Stimulated activated CD4-positive, alpha-beta T cell treated with anti-CD3 and anti-CD28 coated beads, Interleukin-1b, Interleukin-23, amount 100 ng/mL, for 48 hours (primary cell): ENCODE measurements around the gene CLDN4.
A peak's percentile ranks its signal among the peaks of the same experiment; 100 is the strongest.
"Not testable (repeated sequence)": the region's sequence is repeated elsewhere in the genome, so short reads cannot be mapped to it uniquely, and the experiment has no call there.

Source experiments
- DNase-seq: peaks from one replicate; pipeline ENCODE4 v3.0.0-alpha.2; 2020

The CLDN4 gene, protein sequence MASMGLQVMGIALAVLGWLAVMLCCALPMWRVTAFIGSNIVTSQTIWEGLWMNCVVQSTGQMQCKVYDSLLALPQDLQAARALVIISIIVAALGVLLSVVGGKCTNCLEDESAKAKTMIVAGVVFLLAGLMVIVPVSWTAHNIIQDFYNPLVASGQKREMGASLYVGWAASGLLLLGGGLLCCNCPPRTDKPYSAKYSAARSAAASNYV

DNA sequence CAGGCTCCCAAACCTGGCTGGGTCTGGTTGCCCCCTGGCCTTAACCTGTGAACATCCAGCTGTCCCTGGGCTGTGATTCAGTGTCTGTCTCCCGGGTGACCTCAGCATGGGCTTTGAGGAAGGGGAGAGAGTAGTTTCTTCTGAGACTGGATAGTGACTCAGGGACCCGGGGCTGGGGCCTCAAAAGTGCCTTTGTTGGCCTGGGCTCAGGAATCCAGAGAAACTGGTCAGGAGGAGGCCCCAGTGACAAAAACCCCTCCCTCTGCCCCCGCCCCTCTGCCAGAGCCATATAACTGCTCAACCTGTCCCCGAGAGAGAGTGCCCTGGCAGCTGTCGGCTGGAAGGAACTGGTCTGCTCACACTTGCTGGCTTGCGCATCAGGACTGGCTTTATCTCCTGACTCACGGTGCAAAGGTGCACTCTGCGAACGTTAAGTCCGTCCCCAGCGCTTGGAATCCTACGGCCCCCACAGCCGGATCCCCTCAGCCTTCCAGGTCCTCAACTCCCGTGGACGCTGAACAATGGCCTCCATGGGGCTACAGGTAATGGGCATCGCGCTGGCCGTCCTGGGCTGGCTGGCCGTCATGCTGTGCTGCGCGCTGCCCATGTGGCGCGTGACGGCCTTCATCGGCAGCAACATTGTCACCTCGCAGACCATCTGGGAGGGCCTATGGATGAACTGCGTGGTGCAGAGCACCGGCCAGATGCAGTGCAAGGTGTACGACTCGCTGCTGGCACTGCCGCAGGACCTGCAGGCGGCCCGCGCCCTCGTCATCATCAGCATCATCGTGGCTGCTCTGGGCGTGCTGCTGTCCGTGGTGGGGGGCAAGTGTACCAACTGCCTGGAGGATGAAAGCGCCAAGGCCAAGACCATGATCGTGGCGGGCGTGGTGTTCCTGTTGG lies at the start of gene CLDN4:
Gene CLDN4, plus strand, starts transcription at position 316 of the 903 bp plus-strand sequence. Its CDS starts 206 bp downstream, at position 522.
- no peak for DNase-seq

DNA sequence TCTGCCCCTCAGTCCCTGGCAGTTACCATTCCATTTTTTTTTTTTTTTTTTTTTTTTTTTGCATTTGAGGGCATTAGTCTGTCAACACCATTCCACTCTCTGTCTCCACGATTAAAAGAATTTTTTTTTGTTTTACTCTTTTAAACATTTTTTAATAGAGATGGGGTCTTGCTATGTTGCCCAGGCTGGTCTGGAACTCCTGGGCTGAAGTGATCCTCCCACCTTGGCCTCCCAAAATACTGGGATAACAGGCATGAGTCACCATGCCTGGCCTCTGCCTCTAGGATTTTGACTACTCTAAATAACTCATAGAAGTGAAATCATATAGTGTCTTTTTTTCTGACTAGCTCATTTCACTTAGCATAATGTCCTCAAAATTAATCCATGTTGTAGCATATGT lies 44.2 kb upstream of the CLDN4 start:
- DNase-seq = no peak

- DNase-seq = not testable (repeated sequence)
Observed at GRCh38 chr7:73787786-73788048, 43.1 kb upstream of the CLDN4 start.

DNA sequence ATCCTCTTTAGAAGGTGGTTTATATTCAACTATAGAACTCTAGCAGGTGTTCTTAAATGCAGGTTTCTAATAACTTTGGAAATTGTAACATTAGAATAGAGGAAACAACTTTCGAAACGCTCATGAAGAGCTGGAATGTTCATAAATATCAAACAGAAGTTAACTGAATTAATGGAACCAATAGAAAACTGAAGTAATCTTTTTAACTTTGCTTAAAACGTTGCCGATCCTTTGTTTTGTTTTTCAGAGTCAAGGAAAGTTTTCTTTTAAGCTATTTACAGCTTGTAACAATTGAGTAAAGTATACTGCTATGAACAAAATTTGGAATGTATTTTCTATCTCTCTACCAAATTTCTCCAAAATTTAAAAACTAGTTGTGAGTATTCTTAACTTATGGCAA lies 41.7 kb upstream of the CLDN4 start:
- DNase-seq = no peak

- not testable (repeated sequence) for DNase-seq
Observed at GRCh38 chr7:73791170-73791690, 39.6 kb upstream of the CLDN4 start.

- DNase-seq = not testable (repeated sequence)
Observed at GRCh38 chr7:73795188-73795587, 35.6 kb upstream of the CLDN4 start.

GRCh38 chr7:73796656-73797055 lies 34.1 kb upstream of the CLDN4 start:
- DNase-seq = not testable (repeated sequence)

DNA sequence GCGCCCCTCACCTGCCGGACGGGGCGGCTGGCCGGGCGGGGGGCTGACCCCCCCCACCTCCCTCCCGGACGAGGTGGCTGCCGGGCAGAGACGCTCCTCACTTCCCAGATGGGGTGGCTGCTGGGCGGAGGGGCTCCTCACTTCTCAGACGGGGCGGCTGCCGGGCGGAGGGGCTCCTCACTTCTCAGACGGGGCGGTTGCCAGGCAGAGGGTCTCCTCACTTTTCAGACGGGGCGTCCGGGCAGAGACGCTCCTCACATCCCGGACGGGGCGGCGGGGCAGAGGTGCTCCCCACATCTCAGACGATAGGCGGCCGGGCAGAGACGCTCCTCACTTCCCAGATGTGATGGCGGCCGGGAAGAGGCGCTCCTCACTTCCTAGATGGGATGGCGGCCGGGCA lies 33.6 kb upstream of the CLDN4 start:
- DNase-seq = not testable (repeated sequence)

DNA sequence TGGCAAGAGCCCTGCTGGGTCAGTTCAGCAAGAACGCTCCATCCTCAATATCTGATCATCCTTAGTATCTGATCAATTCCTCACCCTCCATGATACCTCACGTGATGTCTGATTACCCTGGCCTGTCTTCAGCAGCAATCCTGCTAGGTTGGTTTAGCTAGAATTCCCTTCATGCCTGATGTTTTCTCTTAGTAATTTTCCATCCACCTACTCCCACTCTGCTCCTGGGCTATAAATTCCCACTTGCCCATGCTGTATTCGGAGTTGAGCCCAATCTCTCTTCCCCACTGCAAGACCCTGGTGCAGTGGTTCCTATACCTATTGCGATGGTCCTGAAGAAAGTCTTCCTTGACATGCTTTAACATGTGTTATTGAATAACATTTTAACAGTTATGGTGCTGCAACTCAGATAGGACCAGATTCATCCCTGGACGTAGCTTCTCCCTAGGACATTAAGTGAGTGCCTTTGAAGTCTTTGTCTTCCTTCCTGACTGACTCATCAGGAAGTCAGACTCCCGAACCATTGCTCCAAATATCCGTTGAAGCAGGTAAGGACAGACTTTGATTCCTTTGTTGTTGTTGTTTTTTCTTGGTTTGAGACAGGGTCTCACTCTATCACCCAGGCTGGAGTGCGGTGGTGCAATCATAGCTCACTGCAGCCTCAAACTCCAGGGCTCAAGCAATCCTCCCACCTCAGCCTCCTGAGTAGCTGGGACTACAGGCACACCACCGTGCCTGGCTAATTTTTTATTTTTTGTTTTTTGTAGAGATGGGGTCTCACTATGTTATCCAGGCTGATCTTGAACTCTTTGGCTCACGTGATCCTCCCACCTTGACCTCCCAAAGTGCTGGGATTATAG lies 31.3 kb upstream of the CLDN4 start:
- DNase-seq = no peak

DNA sequence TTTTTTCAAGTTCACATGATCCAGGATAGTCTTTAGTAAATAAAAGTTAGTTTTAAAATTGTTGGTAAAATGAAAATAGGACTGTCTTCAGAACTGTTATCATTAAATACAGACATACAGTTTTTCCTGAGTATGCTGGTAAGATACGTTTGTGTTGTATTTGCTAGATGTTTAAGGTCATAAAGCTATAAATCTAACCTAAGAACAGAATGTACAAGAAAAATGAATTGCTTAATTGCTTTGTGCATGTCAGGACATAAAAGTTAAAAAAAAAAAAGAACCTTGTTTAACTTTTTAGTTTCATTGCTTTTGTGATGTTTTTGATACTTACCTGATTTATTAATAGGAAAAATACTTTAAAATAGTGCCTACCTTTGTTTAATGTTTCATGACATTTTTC lies 29.2 kb upstream of the CLDN4 start:
- no peak for DNase-seq

- DNase-seq = no peak
Observed at GRCh38 chr7:73802459-73802858, 28.3 kb upstream of the CLDN4 start.

DNA sequence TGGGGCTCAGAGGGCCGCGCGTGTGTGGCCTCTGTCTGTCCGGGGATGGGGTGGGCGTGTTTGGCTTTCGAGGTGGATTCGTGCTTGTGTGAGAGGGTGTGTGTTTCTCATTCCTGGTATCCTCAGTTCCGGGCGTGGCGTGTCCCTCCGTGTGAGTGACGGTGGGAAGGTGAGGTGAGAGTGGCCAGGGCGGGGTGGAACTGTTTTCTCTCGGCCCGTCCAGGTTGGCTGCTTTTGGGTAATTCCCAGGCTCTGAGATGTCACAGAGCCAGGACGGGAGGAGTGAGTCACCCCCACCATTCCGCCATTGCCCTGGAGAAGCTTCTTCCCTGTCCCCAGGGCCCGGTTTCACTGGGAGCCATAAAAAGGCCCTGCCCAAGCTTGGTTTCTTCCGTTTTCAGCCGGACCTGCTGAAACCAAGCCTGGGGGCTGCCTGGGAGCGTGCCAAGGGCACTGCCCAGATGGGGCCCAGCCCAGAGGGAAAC lies 21.3 kb upstream of the CLDN4 start:
- DNase-seq = no peak

DNA sequence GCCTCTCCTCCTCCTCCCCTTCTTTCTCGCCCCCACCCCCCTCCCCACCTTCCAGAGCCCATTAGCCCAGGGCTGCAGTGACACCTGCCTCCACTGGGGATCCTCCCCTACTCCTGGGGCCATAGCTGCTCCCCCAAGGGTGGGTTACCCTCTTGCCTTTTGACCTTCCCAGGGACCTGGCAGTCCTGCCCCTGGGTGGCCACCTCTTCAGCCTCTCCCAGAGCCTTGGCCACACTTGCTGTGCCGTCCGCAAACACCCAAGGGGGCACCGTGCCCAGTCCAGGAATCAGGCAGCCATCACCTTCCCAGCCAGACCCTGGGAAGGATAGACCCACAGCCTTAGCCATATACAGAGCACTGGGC lies 19.8 kb upstream of the CLDN4 start:
- DNase-seq = no peak

- DNase-seq = peak; percentile 51
Observed at GRCh38 chr7:73811760-73812168, 19.0 kb upstream of the CLDN4 start.

- DNase-seq = no peak
Observed at GRCh38 chr7:73812996-73813395, 17.8 kb upstream of the CLDN4 start.

GRCh38 chr7:73815436-73815835 lies 15.4 kb upstream of the CLDN4 start:
- no peak for DNase-seq

DNA sequence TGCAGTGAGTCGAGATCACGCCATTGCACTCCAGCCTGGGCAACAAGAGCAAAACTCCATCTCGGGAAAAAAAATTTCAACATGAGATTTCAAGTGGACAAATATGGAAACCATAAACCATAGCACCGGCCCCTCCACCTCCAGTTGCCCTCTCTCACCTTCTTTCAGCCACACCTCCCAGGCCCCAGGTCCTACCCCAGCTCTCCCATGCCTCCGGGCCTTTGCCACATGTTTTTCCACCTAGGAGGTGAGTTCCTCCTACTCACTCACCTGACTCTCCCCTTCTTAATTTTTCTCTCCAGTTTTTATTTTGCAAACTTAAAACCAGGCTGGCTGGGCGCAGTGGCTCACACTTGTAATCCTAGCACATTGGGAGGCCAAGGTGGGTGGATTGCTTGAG lies 13.7 kb upstream of the CLDN4 start:
- no peak for DNase-seq

DNA sequence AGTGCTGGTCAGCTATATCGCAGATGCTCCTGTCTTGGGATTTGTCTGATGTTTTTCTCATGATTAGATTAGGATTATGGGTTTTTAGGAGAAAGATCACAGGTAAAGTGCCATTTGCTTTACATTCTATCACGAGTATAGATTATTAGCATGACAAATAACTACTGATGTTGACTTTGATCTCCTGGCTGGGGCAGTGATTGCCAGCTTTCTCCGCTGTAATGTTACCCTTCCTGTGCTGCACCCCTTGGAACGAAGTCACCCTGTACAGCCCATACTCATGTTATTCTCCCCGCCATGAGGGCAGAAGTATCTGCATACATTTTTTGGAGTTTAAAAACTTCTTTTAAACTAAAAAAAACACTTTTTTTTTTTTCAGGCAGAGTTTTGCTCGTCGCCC lies 10.8 kb upstream of the CLDN4 start:
- DNase-seq = no peak

DNA sequence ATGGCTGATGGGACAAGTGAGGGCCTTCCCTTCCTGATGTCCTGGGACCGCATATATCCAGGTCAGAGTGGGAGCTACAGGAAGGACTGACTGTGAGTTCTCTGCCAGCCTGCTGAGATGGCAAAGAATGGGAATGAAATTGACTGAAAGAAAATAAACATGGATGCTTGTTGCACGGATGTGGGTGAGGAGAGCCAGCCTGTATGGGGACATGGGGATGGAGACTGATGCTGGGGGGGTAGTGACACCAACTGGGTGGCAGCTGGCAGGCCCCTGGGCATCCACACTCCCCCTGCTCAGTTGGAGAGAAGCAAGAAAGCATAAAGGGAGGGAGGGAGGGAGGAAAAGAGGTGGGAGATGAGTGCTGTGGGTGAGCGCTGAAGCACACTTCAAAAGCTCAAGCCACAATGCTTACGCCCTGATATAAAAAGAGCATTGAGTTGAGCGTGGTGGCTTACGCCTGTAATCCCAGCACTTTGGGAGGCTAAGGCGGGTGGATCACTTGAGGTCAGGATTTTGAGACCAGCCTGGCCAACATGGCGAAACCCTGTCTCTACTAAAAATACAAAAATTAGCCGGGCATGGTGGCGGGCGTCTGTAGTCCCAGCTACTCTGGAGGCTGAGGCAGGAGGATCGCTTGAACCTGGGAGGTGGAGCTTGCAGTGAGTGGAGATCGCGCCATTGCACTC lies 9.1 kb upstream of the CLDN4 start:
- DNase-seq = not testable (repeated sequence)

- DNase-seq = no peak
Observed at GRCh38 chr7:73822319-73823173, 8.2 kb upstream of the CLDN4 start.

DNA sequence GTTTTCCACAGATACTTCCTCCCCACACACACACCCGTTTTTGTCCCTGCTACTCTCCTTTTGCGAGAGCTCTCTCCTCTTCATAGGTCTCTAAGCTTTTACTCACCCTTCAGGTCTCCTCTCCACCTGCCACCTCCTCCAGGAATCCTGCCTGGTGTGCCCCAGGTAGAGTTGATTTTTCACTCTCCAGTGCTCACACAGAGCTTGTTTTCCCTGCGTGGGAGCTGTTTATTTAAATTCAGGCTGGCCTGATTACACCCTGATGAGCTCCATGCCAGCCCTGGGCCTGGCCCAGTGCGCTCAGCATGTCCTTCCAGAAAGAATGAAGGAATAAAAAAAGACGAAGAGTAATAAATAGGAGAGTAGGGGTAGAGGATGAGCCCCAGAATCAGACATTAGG lies 7.5 kb upstream of the CLDN4 start:
- no peak for DNase-seq
